CD4-positive, CD25-positive, alpha-beta regulatory T cell (primary cell): ENCODE results near the gene PRKD2. TPM values are rescaled to one million over a fixed set of nuclear protein-coding genes. Genes with fewer than 3 reads are reported as not detected.

Source experiments
- ATAC-seq, 2 donors: fragments of 150-1000 bp; cut with Tn5 transposase; one replicate each; pipeline ENCODE4 v1.10.0; 2021; ENCODE audit warnings: low read depth in 2 of 2, moderate number of reproducible peaks in 2 of 2, moderate library complexity in 1 of 2
- DNase-seq, 3 donors: peaks; one replicate each; pipeline versions ENCODE4 v3.0.0 to v3.0.0-alpha.2; 2012 to 2022; ENCODE audit warnings: mixed read lengths in 1 of 3
- H3K27ac ChIP-seq: one replicate; pipeline ENCODE4 v1.7.0; 2013; ENCODE audit warnings: mild to moderate bottlenecking, low read length; ENCODE audit not compliant: insufficient read depth, poor library complexity, severe bottlenecking
- H3K27me3 ChIP-seq: one replicate; pipeline ENCODE4 v1.7.0; 2013; ENCODE audit warnings: low read length; ENCODE audit not compliant: control insufficient read depth, insufficient read depth
- H3K36me3 ChIP-seq: one replicate; pipeline ENCODE4 v1.7.0; 2013; ENCODE audit warnings: mild to moderate bottlenecking, low read length, moderate library complexity; ENCODE audit not compliant: control insufficient read depth, insufficient read depth
- H3K4me1 ChIP-seq: 2 replicates; pipeline ENCODE4 v1.7.0; 2013; ENCODE audit warnings: mild to moderate bottlenecking, low read length; ENCODE audit not compliant: insufficient read depth, control insufficient read depth, poor library complexity, severe bottlenecking
- H3K4me3 ChIP-seq: one replicate; pipeline ENCODE4 v1.7.0; 2013; ENCODE audit warnings: low read depth, mild to moderate bottlenecking, low read length, moderate library complexity
- H3K9me3 ChIP-seq, 2 experiments: 1 replicate in 1 of 2; 2 replicates in 1 of 2; pipeline ENCODE4 v1.7.0; 2013; ENCODE audit warnings: low read length in 2 of 2, mild to moderate bottlenecking in 1 of 2, moderate library complexity in 1 of 2; ENCODE audit not compliant: control insufficient read depth in 2 of 2
- H3K27ac Mint-ChIP-seq, 3 donors: one replicate each; pipeline ENCODE4 v1.8.0; 2020 to 2022; ENCODE audit warnings: mild to moderate bottlenecking in 3 of 3, mixed read lengths in 3 of 3, moderate library complexity in 2 of 3
- H3K27me3 Mint-ChIP-seq: one replicate; pipeline ENCODE4 v1.8.0; 2022; ENCODE audit warnings: mild to moderate bottlenecking, mixed read lengths
- H3K36me3 Mint-ChIP-seq: one replicate; pipeline ENCODE4 v1.8.0; 2020; ENCODE audit warnings: mixed read lengths
- H3K4me1 Mint-ChIP-seq, 4 donors: one replicate each; pipeline ENCODE4 v1.8.0; 2020 to 2022; ENCODE audit warnings: mixed read lengths in 4 of 4, mild to moderate bottlenecking in 1 of 4
- H3K4me3 Mint-ChIP-seq, 4 donors: one replicate each; pipeline ENCODE4 v1.8.0; 2020 to 2022; ENCODE audit warnings: mild to moderate bottlenecking in 4 of 4, mixed read lengths in 4 of 4, moderate library complexity in 3 of 4
- H3K9me3 Mint-ChIP-seq, 7 donors: one replicate each; pipeline ENCODE4 v1.8.0; 2020 to 2022; ENCODE audit warnings: mixed read lengths in 7 of 7, mild to moderate bottlenecking in 3 of 7, moderate library complexity in 2 of 7
- polyA plus RNA-seq, 4 donors: library from polyadenylated mRNA; unstranded; fragments of 300-500 nt; fragmentation: Illumina TruSeq; gene quantifications; one replicate each; pipeline ENCODE4 v1.2.3, GENCODE V29; 2021
- total RNA-seq: library from RNA; stranded (reverse); gene quantifications from one replicate; pipeline ENCODE4 v1.2.3, GENCODE V29; 2022

The PRKD2 gene
- total and polyA plus RNA-seq, 5 donors from 2014 or later, result 37.0 to 171 (median 46.7) TPM

DNA sequence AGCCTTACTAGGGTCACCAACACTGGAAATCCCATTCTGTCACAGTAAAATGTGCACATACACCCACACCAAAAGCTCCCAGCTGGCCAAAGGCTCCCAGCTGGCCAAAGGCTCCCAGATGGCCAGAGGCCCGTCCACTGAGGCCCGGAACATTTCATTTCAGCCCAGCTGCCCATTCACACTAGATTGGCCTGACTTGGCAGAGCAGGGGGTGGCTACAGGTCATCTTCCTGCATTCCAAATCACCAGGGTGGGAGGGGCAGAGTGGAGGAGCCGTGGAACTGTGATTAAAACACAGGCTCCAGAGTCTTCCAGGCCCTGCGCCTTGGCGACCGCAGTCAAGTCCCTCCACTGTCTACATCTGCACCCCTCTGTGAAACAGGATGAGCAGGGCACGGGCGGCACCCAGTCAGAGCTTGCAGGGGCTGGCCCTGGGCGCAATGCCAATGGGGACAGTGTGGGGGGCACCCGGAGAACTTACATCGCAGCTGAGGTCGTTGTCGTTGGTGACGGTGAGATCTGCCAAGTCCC lies 10.1 kb upstream of the PRKD2 start:
- Histone ChIP-seq H3K4me3 (no peak overlapping the region), H3K36me3 (peaks cover 68% of the 10 kb centered on the region), H3K9me3 (no peaks in the 10 kb centered on the region), H3K4me1 (peaks cover 9% of the 10 kb centered on the region), H3K27ac (no peak overlapping the region), H3K27me3 (no peaks in the 10 kb centered on the region)
- no peaks in the 10 kb centered on the region for H3K27me3 Mint-ChIP-seq
- no peak for DNase-seq
- H3K4me3 Mint-ChIP-seq, result no peak overlapping the region
- no peak for ATAC-seq
- no peaks in the 10 kb centered on the region for H3K9me3 Mint-ChIP-seq
- H3K27ac Mint-ChIP-seq, result no peak overlapping the region
- H3K4me1 Mint-ChIP-seq, result peaks cover 0 to 20% (median 13%) of the 10 kb centered on the region in 4 donors
- H3K36me3 Mint-ChIP-seq, result peaks cover 30% of the 10 kb centered on the region

DNA sequence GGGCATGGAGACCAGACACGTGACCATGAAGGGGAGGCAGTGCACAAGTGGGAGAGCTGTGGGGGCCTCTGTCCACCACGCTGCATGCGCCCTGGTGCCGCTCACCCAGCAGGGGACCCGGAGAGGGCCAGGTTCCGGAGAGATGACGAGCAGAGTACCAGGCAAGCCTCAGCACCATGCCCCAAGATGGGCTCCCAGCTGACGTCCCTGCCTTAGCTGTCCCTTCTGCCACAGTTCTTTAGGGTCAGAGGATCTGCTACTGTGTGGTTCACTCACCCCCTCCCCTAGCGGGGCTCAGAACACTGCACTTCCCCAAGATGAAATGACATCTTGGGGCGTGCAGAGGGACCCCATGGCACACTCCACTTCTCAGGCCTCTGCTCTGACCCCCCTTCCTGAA lies 9.6 kb upstream of the PRKD2 start:
- no peaks in the 10 kb centered on the region for H3K27me3 Mint-ChIP-seq
- H3K36me3 ChIP-seq, result peaks cover 68% of the 10 kb centered on the region
- no peak for ATAC-seq
- no peak overlapping the region for H3K4me3 ChIP-seq
- no peaks in the 10 kb centered on the region for H3K27me3 ChIP-seq
- H3K4me3 Mint-ChIP-seq, result no peak overlapping the region
- H3K4me1 Mint-ChIP-seq, result peaks cover 0 to 19% (median 10%) of the 10 kb centered on the region in 4 donors
- peaks cover 9% of the 10 kb centered on the region for H3K4me1 ChIP-seq
- no peak for DNase-seq
- H3K36me3 Mint-ChIP-seq, result peaks cover 28% of the 10 kb centered on the region
- no peaks in the 10 kb centered on the region for H3K9me3 ChIP-seq
- H3K27ac Mint-ChIP-seq, result no peak overlapping the region
- no peak overlapping the region for H3K27ac ChIP-seq
- H3K9me3 Mint-ChIP-seq, result no peaks in the 10 kb centered on the region

DNA sequence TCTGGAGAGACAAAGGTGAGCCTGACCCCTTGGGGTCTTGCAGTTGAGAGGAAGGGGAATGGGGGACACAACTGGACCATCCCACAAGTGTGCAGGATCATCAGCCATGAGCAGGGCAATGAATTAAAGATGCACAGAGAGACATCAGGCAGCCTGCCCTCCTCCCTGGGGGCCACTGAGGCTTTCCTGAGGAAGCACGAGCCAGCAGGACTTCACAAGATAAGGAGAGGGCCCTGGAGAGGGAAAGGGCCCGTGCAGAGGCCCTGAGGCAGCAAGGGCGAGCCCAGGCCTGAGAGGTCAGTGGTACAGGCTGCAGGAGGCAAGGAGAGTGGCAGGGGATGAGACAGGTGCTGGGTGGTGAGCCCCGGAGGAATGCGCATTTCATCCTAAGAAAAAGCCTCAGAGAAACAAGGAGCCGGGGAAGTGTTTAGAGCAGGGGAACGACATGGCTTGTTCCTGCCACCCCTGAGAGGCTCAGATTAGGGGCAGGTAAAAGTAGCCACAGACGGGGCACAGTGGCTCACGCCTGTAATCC lies 9.0 kb upstream of the PRKD2 start:
- Mint-ChIP-seq H3K4me1 (peaks cover 0 to 25% (median 9%) of the 10 kb centered on the region in 4 donors), H3K9me3 (no peaks in the 10 kb centered on the region), H3K36me3 (peaks cover 26% of the 10 kb centered on the region), H3K4me3 (no peak overlapping the region), H3K27me3 (no peaks in the 10 kb centered on the region), H3K27ac (no peak overlapping the region)
- ATAC-seq (no peak), DNase-seq (no peak)
- H3K4me1 ChIP-seq, result peaks cover 9% of the 10 kb centered on the region
- H3K36me3 ChIP-seq, result peaks cover 63% of the 10 kb centered on the region
- no peaks in the 10 kb centered on the region for H3K27me3 ChIP-seq
- H3K4me3 ChIP-seq, result no peak overlapping the region
- no peak overlapping the region for H3K27ac ChIP-seq
- H3K9me3 ChIP-seq, result no peaks in the 10 kb centered on the region

DNA sequence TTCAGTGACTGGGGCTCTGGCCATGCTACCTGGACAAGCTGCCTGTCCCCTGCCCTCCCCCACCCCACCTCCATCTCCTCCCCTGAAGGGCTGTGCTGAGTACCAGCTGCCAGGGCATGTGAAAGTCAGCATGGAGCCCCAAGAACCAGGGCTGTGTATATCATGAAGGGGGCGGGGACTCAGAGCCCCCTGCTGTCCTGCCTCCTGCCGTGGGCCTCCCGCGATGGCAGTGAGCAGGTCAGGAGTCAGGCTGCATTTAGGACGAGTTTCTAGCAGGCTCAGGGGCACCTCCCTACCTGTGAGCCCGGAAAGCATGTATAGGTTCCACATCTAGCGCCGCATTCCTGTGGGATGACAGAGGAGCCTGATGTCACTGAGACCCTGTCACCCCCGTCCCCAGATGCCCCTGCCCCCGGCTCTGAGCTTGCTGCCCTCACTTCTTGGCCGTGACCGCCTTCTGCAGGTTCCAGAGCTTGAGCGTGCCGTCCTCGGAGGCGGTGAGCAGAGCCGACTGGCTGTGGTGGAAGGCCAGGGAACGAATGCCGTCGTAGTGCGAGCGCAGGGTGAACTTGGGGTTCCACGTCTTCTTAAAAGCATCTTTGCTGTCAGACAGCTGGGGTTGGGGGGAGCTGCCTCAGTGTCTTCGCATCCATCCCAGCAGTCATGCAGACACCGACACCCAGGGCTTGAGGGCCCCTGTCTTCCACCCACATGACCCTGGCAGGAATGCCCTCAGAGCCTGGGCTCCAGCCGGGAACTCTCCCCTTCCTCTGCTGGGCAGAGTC lies 8.3 kb upstream of the PRKD2 start:
- no peak overlapping the region for H3K27ac ChIP-seq
- no peak for ATAC-seq
- H3K9me3 ChIP-seq, result no peaks in the 10 kb centered on the region
- Mint-ChIP-seq H3K4me1 (peaks cover 0 to 29% (median 9%) of the 10 kb centered on the region in 4 donors), H3K27me3 (no peaks in the 10 kb centered on the region), H3K27ac (no peak overlapping the region), H3K36me3 (peaks cover 26% of the 10 kb centered on the region), H3K4me3 (no peak overlapping the region), H3K9me3 (no peaks in the 10 kb centered on the region)
- DNase-seq, result no peak
- H3K4me1 ChIP-seq, result peaks cover 9% of the 10 kb centered on the region
- H3K36me3 ChIP-seq, result peaks cover 56% of the 10 kb centered on the region
- H3K27me3 ChIP-seq, result no peaks in the 10 kb centered on the region
- no peak overlapping the region for H3K4me3 ChIP-seq

DNA sequence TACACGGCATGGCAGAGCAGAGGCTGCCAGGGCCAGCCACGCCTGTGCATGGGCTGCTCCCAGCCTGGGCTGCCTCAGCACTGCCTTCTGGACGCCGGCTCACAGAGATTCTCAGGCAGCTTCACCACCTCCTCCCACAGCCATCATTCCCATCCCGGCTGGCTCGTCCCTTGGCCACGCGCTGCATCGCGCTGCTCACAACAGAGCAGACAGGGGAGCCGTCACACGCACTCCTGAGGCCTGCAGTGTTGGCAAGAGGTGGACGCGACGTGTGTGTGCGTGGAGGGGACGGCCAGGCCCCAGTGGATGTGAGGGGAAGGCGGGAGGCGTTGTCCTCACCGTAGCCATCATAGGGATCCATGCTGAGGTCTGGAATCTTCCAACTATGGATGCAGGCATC lies 7.6 kb upstream of the PRKD2 start:
- Histone ChIP-seq H3K4me1 (peaks cover 12% of the 10 kb centered on the region), H3K4me3 (no peak overlapping the region), H3K27ac (no peak overlapping the region), H3K36me3 (peaks cover 53% of the 10 kb centered on the region), H3K27me3 (no peaks in the 10 kb centered on the region), H3K9me3 (no peaks in the 10 kb centered on the region)
- H3K9me3 Mint-ChIP-seq, result no peaks in the 10 kb centered on the region
- peak overlapping the region in 1 of 4 donors; percentile 5 for H3K4me3 Mint-ChIP-seq
- no peak overlapping the region for H3K27ac Mint-ChIP-seq
- no peak for DNase-seq
- no peak for ATAC-seq
- H3K36me3 Mint-ChIP-seq, result peaks cover 25% of the 10 kb centered on the region
- H3K27me3 Mint-ChIP-seq, result no peaks in the 10 kb centered on the region
- H3K4me1 Mint-ChIP-seq, result peaks cover 0 to 30% (median 11%) of the 10 kb centered on the region in 4 donors

DNA sequence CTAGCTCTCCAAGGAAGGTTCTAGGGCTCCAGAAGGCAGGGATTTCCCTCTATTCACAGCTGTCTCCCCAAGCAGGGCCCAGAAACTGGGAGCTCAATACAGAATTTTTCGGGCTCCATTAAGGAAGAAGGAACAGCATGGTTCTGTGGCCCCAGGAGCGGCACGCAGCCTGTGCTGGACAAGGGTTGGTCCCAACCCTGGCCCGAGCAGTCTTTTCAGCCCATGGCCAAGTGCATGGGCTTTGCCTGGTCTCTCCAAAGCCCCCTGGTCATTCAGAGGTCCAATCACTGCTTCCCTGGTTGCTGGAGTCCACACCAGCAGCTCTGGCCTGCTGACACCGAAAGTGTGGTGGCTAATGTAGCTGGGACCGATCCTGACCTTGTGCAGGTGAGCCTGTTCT lies 6.6 kb upstream of the PRKD2 start:
- H3K9me3 Mint-ChIP-seq, result no peaks in the 10 kb centered on the region
- peak overlapping the region in 1 of 4 donors; percentile 21 for H3K4me3 Mint-ChIP-seq
- H3K27me3 Mint-ChIP-seq, result no peaks in the 10 kb centered on the region
- no peak overlapping the region for H3K4me3 ChIP-seq
- DNase-seq (no peak), ATAC-seq (no peak)
- peaks cover 17% of the 10 kb centered on the region for H3K36me3 Mint-ChIP-seq
- H3K27ac Mint-ChIP-seq, result no peak overlapping the region
- H3K4me1 Mint-ChIP-seq, result peaks cover 0 to 31% (median 11%) of the 10 kb centered on the region in 4 donors
- no peak overlapping the region for H3K27ac ChIP-seq
- H3K27me3 ChIP-seq, result no peaks in the 10 kb centered on the region
- no peaks in the 10 kb centered on the region for H3K9me3 ChIP-seq
- H3K36me3 ChIP-seq, result peaks cover 49% of the 10 kb centered on the region
- peaks cover 19% of the 10 kb centered on the region for H3K4me1 ChIP-seq

DNA sequence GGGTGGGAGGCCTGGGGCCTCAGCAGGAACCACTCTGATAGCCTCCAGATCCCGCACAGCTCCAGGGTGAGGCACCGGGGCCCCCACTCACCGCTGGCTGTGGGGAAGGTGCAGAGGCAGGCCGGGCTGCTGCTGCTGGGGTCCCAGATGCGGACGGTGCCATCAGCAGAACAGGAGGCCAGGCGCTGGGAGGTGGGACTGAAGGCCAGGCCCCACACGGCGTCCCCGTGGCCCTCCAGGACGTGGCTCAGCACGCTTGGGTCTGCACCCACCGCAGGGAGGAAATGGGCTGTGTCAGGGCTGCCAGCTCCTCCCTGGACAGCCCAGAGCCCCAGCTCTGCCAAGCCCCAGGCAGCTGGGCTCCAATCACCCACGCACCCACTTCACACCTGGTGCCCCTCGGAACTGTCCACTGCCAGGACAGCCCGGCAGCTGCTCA lies 6.1 kb upstream of the PRKD2 start:
- Histone ChIP-seq H3K36me3 (peaks cover 49% of the 10 kb centered on the region), H3K9me3 (no peaks in the 10 kb centered on the region), H3K27ac (no peak overlapping the region), H3K27me3 (no peaks in the 10 kb centered on the region), H3K4me1 (peaks cover 19% of the 10 kb centered on the region), H3K4me3 (no peak overlapping the region)
- Mint-ChIP-seq H3K4me1 (peaks cover 0 to 34% (median 14%) of the 10 kb centered on the region in 4 donors), H3K27ac (no peak overlapping the region), H3K27me3 (no peaks in the 10 kb centered on the region), H3K9me3 (no peaks in the 10 kb centered on the region), H3K36me3 (peaks cover 17% of the 10 kb centered on the region), H3K4me3 (no peak overlapping the region)
- DNase-seq, result no peak
- no peak for ATAC-seq
